RKO (cell line): Measurements from ENCODE around the gene BSG.

Experiments used
- DNase-seq: peaks from one replicate; pipeline ENCODE4 v3.0.0-alpha.2; 2016; ENCODE audit warnings: low spot score

Gene BSG

GRCh38 chr19:572140-572742, at the start of gene BSG:
BSG (plus strand) TSS chr19:572596; CDS start chr19:572635, 39 bp downstream.
- peak; percentile 98 for DNase-seq

GRCh38 chr19:522726-523125, 49.7 kb upstream of the BSG start:
- DNase-seq: no peak

GRCh38 chr19:524062-524674, 48.2 kb upstream of the BSG start:
- DNase-seq: peak; percentile 32

GRCh38 chr19:525029-525428, 47.4 kb upstream of the BSG start:
- no peak for DNase-seq

- DNase-seq: no peak
Measured at GRCh38 chr19:525857-526419, 46.5 kb upstream of the BSG start.

GRCh38 chr19:530134-531008, 42.0 kb upstream of the BSG start:
- DNase-seq: no peak

- peak; percentile 89 for DNase-seq
Measured at GRCh38 chr19:531009-531752, 41.2 kb upstream of the BSG start.

GRCh38 chr19:531753-532560, 40.4 kb upstream of the BSG start, which contains the start of gene CDC34:
CDC34 (plus strand) TSS chr19:531760; CDS start chr19:531932, 172 bp downstream.
- no peak for DNase-seq

- DNase-seq: peak; percentile 83
Measured at GRCh38 chr19:532561-533363, 39.6 kb upstream of the BSG start.

- no peak for DNase-seq
Measured at GRCh38 chr19:533364-534058, 38.9 kb upstream of the BSG start.

GRCh38 chr19:534088-534487, 38.3 kb upstream of the BSG start:
- no peak for DNase-seq

GRCh38 chr19:535017-535835, 37.2 kb upstream of the BSG start:
- DNase-seq: peak; percentile 21

- DNase-seq: no peak
Measured at GRCh38 chr19:536031-536880, 36.1 kb upstream of the BSG start.

- DNase-seq: no peak
Measured at GRCh38 chr19:536881-537404, 35.5 kb upstream of the BSG start.

- no peak for DNase-seq
Measured at GRCh38 chr19:538641-539428, 33.6 kb upstream of the BSG start.

GRCh38 chr19:539429-540030, 32.9 kb upstream of the BSG start:
- no peak for DNase-seq
